Stimulated activated CD8-positive, alpha-beta memory T cell treated with anti-CD3 and anti-CD28 coated beads, Interleukin-15, amount 100 ng/mL, for 1 hour (primary cell): ENCODE measurements around the gene USH1C.

ENCODE experiments used
- DNase-seq: peaks from one replicate; pipeline ENCODE4 v3.0.0-alpha.2; 2020; ENCODE audit warnings: low read depth

USH1C gene

DNA sequence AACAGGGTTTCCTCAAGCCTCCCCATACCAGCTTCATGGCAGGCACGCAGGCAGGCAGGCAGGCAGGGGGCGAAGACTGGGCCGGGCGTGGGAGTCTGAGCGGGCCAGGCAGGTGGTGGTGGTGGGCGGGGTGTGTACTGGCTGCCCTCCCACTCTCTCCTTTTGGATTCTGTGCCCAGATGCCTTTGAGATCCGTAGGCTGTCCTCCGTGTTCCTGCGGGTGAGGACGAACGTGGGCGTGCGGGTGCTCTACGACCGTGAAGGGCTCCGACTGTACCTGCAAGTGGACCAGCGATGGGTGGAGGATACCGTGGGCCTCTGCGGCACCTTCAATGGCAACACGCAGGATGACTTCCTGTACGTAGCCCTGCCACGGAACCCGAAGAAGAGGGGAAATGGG lies 25.8 kb upstream of the USH1C start:
- DNase-seq: no peak

- no peak for DNase-seq
Measured at GRCh38 chr11:17568944-17569343, 24.7 kb upstream of the USH1C start.

GRCh38 chr11:17564687-17565042 lies 20.4 kb upstream of the USH1C start:
- DNase-seq: no peak

DNA sequence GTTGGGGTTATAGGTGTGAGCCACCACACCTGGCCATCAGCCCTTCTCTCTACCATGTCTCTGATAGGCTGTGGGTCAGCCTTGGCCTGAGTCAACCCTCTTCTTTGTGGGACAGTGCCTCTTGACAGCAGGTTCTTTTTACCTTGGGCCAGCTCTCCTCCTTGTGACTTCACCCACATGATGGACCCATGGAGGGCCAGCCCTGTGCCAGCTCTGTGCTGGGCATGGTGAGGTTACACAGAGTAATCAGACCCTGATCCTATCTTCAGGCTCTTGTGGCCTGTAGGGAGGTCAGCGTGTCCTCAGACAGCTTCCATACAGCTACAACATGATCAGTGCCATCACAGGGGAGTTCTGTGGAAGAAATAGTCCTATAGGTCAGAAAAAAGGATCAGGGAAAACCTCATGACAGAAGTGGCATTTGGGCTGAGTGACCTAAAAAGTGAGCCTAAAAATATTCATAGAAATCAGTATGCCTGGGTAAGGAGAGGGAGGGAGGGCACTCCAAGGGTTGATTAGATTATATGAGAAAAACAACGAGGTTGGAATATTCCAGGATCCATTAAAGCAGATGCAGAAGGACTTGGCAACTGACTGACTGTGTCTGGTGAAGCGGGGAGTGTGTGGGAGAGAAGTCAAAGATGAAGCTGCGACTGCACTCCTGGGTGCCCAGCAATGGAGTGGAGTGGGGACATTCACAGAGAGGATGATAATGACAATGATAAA lies 19.9 kb upstream of the USH1C start:
- DNase-seq: no peak

- no peak for DNase-seq
Measured at GRCh38 chr11:17563231-17563646, 19.0 kb upstream of the USH1C start.

DNA sequence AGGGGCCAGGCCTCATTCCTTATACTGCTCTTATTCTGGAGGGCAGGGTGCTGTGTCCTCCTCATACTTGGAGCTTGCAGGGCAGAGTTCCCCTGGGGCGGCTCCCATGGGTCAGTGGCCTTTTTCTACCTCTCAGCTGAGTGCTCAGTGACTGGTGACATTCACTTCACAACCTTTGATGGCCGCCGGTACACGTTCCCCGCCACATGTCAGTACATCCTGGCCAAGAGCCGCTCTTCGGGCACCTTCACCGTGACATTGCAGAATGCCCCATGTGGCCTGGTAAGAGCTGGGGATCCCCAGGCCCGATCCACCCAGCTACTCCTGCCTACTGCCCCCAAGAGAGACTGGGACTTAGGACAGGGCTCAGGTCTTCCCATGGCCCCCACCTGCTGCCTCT lies 17.3 kb upstream of the USH1C start:
- DNase-seq: no peak

GRCh38 chr11:17561111-17561415 lies 16.8 kb upstream of the USH1C start:
- DNase-seq: no peak

DNA sequence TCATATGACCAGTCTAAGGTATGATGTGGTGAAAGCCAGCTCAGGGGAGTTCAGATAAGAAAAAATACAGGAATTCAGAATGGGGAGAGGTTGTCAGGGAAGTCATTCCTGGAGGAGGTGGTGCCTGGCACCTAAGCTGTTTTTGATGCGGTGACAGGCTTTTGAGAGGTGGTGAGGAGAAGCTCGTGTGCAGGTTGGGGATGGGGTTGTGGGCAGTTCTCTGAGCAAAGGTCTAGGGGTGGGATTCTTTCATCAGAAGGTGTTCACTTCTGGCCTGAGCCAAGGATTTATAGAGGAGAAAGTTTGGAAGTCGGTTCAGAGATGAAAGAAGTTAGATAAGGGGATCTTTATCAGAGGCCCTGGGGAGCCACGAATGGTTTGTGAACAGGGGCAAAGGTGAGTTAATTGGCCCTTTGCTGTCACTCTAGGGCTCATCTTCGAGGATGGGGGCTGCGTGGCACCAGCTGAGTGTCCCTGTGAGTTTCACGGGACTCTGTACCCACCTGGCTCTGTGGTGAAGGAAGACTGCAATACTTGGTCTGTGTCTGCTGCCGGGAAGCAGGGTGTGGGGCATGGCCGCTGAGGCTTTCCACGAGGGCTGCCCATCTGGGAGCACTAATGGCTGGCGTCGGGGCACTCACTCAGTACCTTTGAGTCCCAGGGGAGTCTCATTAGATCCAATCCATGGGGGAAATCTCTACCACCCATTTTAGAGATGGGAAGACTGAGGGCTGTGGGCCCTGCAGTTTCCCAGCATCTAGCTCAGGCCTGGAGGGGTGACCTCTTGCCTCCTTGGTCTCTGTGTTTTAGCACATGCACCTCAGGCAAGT lies 16.3 kb upstream of the USH1C start:
- no peak for DNase-seq

DNA sequence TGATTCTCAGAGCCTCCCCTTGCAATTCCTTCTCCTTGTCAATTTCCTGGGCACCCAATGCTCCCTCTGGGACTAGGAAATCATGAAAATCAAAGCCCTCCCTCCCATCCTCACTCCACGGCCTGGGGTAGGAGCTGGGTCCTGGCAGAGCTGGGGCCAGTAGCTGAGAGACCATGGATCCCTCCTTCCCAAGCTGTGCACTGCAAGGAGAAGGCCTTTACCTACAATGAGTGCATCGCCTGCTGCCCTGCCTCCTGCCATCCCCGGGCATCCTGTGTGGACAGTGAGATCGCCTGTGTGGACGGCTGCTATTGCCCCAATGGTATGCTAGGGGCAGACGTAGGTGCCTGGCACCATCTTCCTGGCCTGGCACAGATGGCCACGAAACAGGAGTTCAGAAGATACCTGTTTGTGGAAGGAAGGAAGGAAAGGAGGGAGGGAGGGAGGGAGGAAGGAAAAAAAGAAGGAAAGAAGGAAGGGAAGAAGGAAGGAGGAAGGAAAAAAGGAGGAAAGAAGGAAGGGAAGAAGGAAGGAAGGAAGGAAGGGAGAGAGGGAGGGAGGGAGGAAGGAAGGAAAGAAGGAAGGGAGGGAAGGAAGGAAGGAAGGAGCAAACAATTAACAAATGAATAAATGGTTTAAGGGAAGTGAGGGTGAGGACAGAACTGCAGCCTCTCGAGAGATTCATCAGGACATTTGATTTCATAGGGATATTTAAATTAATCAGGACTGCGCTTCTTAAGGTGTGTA lies 15.3 kb upstream of the USH1C start:
- DNase-seq: no peak

DNA sequence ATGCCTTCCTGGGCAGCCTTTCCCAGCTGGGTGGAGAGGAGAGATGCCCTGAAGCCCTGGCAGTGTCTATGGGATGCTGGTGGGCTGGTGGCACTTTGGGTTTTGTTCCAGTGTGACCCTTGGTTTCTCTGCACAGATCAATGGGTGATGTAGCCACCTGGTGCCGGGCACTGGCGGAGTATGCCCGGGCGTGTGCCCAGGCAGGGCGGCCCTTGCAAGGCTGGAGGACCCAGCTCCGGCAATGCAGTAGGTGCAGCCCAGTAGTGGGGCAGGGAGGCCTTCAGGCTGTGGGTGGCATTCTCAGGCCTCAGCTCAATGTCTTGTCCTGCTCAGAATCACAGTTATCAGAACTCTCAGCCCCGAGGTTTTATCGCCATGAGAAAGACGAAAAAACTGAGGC lies 14.7 kb upstream of the USH1C start:
- no peak for DNase-seq

DNA sequence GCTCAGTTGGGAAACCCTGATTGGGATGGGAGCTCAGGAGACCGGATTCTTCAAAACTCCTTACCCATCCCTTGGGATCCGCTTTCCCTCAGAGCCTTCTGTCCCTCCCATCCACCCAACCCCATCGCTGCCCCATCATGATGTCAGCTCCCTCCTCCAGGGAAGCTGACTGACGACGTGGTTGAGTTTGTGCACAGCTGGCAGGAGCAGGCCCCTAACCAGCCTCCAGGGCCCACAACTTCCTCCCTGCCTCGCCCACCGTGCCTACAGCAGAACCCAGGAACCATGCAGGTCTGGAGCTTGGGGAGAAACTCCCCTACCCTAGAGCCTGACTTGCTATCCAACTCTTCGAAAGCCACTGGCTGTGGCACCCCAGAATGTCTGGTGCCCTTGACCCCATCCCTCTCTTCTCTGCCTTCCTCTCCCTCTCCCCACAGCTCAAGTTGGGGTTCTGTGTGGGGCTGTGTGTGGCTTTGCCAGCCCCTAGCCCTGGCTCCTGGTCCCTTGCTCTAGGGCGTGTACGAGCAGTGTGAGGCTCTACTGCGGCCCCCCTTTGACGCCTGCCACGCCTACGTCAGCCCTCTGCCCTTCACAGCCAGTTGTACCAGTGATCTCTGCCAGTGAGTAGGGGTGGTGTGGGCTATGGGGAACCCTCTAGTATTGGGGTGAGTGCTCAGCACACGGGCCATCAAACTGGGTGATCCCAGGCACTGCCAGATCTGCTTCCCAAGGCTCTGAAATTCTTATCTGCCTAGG lies 14.0 kb upstream of the USH1C start:
- DNase-seq: no peak

DNA sequence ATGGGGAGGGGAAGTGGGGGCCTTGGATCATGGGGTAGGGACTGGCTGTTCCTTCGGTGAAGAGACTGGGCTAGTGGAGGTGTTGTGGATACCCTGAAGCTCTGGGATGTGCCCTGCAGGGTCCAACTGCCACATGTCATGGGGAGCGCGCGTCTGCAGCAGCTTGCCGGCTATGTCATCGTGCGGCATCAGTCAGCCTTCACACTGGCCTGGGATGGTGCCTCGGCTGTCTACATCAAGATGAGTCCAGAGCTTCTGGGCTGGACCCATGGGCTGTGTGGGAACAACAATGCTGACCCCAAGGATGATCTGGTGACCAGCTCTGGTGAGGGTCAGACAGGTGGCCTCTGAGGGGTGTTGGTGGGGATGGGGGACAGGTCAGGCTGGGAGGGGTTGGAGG lies 12.8 kb upstream of the USH1C start:
- no peak for DNase-seq

DNA sequence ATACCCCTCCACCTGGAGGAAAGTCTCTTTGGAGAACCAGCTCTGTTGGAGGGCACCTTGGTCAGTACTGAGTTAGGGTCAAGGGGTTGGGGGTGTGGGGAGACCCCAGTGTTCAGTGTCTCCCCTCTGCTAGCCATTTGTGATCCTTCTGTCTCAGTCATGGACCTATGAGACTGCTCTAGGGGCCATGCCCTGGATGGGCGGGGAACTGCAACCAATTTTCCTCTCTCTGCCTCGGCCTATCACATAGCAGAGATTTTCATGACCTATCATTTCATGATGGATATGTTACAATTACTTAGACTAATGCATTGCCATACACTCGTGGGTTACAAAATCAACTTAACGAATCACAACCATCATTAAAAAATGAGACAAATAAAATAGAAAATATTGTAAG lies 10.3 kb upstream of the USH1C start:
- no peak for DNase-seq

DNA sequence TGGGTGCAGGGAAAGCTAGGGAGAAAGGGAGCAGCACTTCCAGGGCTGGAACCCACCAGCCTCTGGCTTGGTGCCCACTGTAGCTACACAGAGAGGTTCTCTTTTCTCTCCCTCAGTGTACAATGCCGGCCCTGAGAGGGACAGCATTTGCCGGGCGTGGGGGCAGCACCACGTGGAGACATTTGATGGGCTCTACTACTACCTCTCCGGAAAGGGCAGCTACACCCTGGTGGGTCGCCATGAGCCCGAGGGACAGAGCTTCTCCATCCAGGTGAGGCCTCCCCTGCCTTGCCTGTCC lies 9.0 kb upstream of the USH1C start:
- no peak for DNase-seq

GRCh38 chr11:17552392-17553248 lies 8.4 kb upstream of the USH1C start:
- DNase-seq: no peak

DNA sequence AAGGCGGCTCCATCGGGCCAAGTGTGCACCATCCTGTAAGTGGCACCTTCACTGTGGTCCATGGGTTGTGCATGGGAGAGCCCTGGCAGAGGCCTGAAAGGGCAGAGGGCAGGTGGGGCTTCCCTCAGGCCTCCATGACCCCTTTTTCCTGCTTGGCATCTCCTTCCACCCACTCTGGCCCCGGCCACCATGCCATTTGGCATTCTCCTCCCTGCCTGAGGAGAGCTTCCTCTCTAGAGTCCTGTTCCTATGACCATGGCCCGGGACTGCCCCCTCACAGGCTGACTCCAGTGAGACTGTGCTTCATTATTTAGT lies 7.8 kb upstream of the USH1C start:
- no peak for DNase-seq

DNA sequence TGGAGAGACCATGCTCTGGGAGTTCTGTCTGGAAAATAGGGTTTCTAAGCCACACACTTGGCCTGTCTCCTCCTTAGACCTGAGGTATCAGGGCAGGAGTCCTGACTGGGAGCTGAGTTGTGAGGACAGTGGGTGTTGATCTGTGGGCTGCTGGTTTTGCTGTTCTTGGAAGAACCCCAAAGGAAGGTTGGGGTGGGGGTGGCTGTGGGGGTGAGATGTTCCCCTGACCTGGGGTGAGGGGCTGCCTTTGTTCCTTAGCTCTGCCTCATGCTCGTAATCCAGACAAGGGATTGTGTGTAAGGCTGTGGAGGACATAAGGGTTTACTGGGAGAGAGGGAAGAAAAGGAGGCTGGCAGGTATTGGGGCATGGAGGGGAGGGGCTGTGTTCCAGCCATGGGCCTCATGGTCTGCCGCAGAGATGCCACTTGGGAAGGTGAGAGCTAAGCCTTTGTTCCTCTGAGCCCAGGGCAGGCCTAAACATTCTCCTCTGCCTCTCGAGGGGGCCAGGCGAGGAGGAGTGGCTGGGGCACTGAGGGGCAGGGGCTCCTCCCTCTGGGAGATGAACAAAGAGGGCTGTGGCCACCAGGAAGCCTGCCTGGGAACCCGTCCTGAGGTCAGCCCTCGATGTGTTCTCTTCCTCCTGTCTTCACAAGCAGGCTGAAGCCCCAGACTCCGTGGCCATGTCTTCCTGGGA lies 7.3 kb upstream of the USH1C start:
- DNase-seq: no peak

DNA sequence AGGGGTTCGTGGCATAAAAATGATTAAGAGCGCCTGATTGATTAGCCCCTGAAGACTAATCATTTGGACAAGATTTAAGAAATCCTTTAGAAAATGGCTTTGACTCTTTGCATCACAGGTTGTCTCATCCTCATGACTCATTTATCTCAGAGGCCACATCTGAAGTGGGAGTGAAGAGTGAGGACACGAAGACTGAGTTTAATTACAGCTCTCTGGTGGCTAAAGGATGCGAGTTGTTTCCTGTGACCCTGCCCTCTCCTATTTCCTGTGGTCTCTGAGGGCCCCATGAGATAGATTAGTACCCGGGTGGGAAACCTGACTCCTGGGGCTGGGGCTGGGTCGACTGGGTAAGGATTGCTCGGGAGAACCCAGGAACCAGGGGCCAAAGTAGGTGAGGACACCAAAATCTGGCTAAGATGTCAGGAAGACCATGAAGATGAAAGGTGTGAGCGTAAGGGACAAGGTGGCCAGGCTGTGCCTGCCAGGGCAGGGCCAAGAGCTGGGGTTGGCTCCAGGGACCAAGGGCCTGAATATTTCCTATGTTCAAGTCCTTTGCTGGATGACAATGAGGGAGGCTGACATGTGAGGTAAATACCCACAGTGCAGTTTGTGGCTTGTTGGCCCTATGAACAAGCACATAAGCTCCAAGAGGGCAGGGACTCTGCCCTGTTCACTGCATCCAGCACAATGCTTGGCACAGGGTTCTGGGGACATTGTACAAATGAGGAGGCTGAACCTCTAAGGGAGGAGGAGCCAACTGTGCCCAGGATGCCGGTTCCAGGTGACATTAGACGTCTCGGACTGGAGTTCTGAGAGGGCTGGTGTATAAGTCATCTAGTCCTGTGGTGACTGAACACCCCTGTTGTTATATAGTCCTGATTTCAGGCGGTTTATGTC lies 6.5 kb upstream of the USH1C start:
- DNase-seq: no peak

GRCh38 chr11:17548444-17548843 lies 4.2 kb upstream of the USH1C start:
- no peak for DNase-seq

GRCh38 chr11:17547932-17548331 lies 3.7 kb upstream of the USH1C start:
- no peak for DNase-seq
